ENCODE results near the gene SUPT7L. TPM values are rescaled to one million over a fixed set of nuclear protein-coding genes. Genes with fewer than 3 reads are reported as not detected.

The SUPT7L gene
- total RNA-seq, 2 experiments from 2014 or later = 33.0 to 33.6 TPM

GRCh38 chr2:27708257-27708654 lies 44.8 kb upstream of the SUPT7L start:
- H2AFZ ChIP-seq (ENCODE audit: low read length) = no peak overlapping the region
- H3K9me3 ChIP-seq (ENCODE audit: low read length) = no peaks in the 10 kb centered on the region
- no peaks in the 10 kb centered on the region for H4K20me1 ChIP-seq (ENCODE audit: insufficient read depth, low read length)
- ChIA-PET CTCF (ENCODE audit: unreplicated experiment) (no interaction called here), POLR2A (no interaction called here)
- no peaks in the 10 kb centered on the region for H3K4me1 ChIP-seq (ENCODE audit: insufficient read depth, low read length, poor library complexity, severe bottlenecking)
- no peaks in the 10 kb centered on the region for H3K9me2 ChIP-seq (ENCODE audit: insufficient read depth, low read length)
- no peak overlapping the region for H3K4me3 ChIP-seq (ENCODE audit: low read depth, low read length, poor library complexity, severe bottlenecking)
- no peaks in the 10 kb centered on the region for H3K36me3 ChIP-seq (ENCODE audit: insufficient read depth, low read length)
- no peaks in the 10 kb centered on the region for H3K79me2 ChIP-seq (ENCODE audit: insufficient read depth, low read depth, low read length)
- no TSS peak for BruUV-seq (replicated peaks)
- H3K27ac ChIP-seq (ENCODE audit: low read depth, low read length, poor library complexity, severe bottlenecking) = no peak overlapping the region
- no peak for DNase-seq (ENCODE audit: low spot score)
- H3K4me2 ChIP-seq (ENCODE audit: low read length) = no peak overlapping the region
- TF ChIP-seq EZH2phosphoT487 (IDR thresholded peaks at IDR 0.05; ENCODE audit: borderline replicate concordance, low read depth, low read length) = no peak
- TF ChIP-seq, protein P1, sequence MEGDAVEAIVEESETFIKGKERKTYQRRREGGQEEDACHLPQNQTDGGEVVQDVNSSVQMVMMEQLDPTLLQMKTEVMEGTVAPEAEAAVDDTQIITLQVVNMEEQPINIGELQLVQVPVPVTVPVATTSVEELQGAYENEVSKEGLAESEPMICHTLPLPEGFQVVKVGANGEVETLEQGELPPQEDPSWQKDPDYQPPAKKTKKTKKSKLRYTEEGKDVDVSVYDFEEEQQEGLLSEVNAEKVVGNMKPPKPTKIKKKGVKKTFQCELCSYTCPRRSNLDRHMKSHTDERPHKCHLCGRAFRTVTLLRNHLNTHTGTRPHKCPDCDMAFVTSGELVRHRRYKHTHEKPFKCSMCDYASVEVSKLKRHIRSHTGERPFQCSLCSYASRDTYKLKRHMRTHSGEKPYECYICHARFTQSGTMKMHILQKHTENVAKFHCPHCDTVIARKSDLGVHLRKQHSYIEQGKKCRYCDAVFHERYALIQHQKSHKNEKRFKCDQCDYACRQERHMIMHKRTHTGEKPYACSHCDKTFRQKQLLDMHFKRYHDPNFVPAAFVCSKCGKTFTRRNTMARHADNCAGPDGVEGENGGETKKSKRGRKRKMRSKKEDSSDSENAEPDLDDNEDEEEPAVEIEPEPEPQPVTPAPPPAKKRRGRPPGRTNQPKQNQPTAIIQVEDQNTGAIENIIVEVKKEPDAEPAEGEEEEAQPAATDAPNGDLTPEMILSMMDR (conservative IDR thresholded peaks at IDR 0.05; ENCODE audit: low read length) = no peak
- intact Hi-C loops (cut with micrococcal nuclease; ENCODE audit: unreplicated experiment) = no loop called here

GRCh38 chr2:27707462-27708256 lies 44.2 kb upstream of the SUPT7L start:
- Histone ChIP-seq H3K79me2 (ENCODE audit: insufficient read depth, low read depth, low read length) (no peaks in the 10 kb centered on the region), H2AFZ (ENCODE audit: low read length) (no peak overlapping the region), H3K4me1 (ENCODE audit: insufficient read depth, low read length, poor library complexity, severe bottlenecking) (no peaks in the 10 kb centered on the region), H3K9me2 (ENCODE audit: insufficient read depth, low read length) (no peaks in the 10 kb centered on the region), H4K20me1 (ENCODE audit: insufficient read depth, low read length) (no peaks in the 10 kb centered on the region), H3K36me3 (ENCODE audit: insufficient read depth, low read length) (no peaks in the 10 kb centered on the region), H3K9me3 (ENCODE audit: low read length) (no peaks in the 10 kb centered on the region), H3K4me3 (ENCODE audit: low read depth, low read length, poor library complexity, severe bottlenecking) (no peak overlapping the region), H3K4me2 (ENCODE audit: low read length) (no peak overlapping the region), H3K27ac (ENCODE audit: low read depth, low read length, poor library complexity, severe bottlenecking) (no peak overlapping the region)
- BruUV-seq (replicated peaks) = no TSS peak
- ChIA-PET POLR2A (interaction anchor here (0.6 kb wide), 1 partner anchor 1357 kb away, joined by 4 read pairs; no protein-coding TSS in a partner anchor), CTCF (ENCODE audit: unreplicated experiment) (no interaction called here)
- DNase-seq (ENCODE audit: low spot score) = no peak
- TF ChIP-seq, protein P1 (conservative IDR thresholded peaks at IDR 0.05; ENCODE audit: low read length) = no peak
- no peak for TF ChIP-seq EZH2phosphoT487 (IDR thresholded peaks at IDR 0.05; ENCODE audit: borderline replicate concordance, low read depth, low read length)
- intact Hi-C loops (cut with micrococcal nuclease; ENCODE audit: unreplicated experiment) = no loop called here
